IMR-90 (cell line): Measurements from ENCODE around the gene RXFP1. TPM values are rescaled to one million over a fixed set of nuclear protein-coding genes. Genes with fewer than 3 reads are reported as not detected.

Experiments
- ATAC-seq: fragments of 200-7000 bp; cut with Tn5 transposase; 2 replicates; pipeline ENCODE4 v1.9.1; 2020; ENCODE audit warnings: low read depth, mild to moderate bottlenecking, moderate library complexity
- BruUV-seq: library from RNA; stranded (reverse); fragments of 400-500 nt; replicated peaks from 2 replicates; lab custom pipeline; 2021; lab: Mats Ljungman, UMichigan
- CTCF ChIA-PET: fragments of 300-600 bp; formaldehyde crosslinking; extraction: SDS; loops from one replicate; lab custom pipeline; 2021; ENCODE audit warnings: antibody characterized with exemption; lab: Yijun Ruan, JAX
- POLR2A ChIA-PET: fragments of 300-600 bp; sonication (Branson Sonifier 250); formaldehyde crosslinking; loops from one replicate; lab custom pipeline; 2022; ENCODE audit warnings: antibody characterized with exemption; ENCODE audit not compliant: unreplicated experiment; lab: Charles Lee
- DNase-seq: peaks from one replicate; pipeline ENCODE4 v3.0.0; 2013
- H2AFZ ChIP-seq: replicated peaks from 2 replicates; pipeline ENCODE3; 2013; ENCODE audit warnings: low read length, mild to moderate bottlenecking; ENCODE audit not compliant: poor library complexity
- H2AK5ac ChIP-seq: 2 replicates; pipeline ENCODE4 v1.6.1; 2013; ENCODE audit warnings: low read depth, low read length, inconsistent platforms
- H2AK9ac ChIP-seq: replicated peaks from 2 replicates; pipeline ENCODE3; 2013; ENCODE audit warnings: mild to moderate bottlenecking, low read depth, low read length, moderate library complexity; ENCODE audit not compliant: poor library complexity
- H2BK120ac ChIP-seq: 2 replicates; pipeline ENCODE4 v1.6.1; 2013; ENCODE audit warnings: low read depth, low read length, inconsistent platforms
- H2BK15ac ChIP-seq: 3 replicates; pipeline ENCODE4 v1.6.1; 2013; ENCODE audit warnings: low read depth, low read length, inconsistent platforms
- H2BK20ac ChIP-seq: 2 replicates; pipeline ENCODE4 v1.6.1; 2013; ENCODE audit warnings: low read depth, mild to moderate bottlenecking, inconsistent platforms, low read length, moderate library complexity
- H2BK5ac ChIP-seq: 2 replicates; pipeline ENCODE4 v1.6.1; 2013; ENCODE audit warnings: mild to moderate bottlenecking, low read depth, low read length, inconsistent platforms; ENCODE audit not compliant: poor library complexity, severe bottlenecking
- H3K14ac ChIP-seq: replicated peaks from 2 replicates; pipeline ENCODE4 v1.6.1; 2013; ENCODE audit warnings: low read depth, low read length, inconsistent platforms
- H3K18ac ChIP-seq: 2 replicates; pipeline ENCODE4 v1.6.1; 2013; ENCODE audit warnings: low read depth, low read length, control low read depth
- H3K23ac ChIP-seq: 2 replicates; pipeline ENCODE4 v1.6.1; 2013; ENCODE audit warnings: low read depth, low read length, inconsistent platforms
- H3K27ac ChIP-seq: 2 replicates; pipeline ENCODE4 v1.5.1; 2013; ENCODE audit warnings: mild to moderate bottlenecking, control low read depth, low read length; ENCODE audit not compliant: insufficient read depth
- H3K27me3 ChIP-seq: 2 replicates; pipeline ENCODE4 v1.6.1; 2013; ENCODE audit warnings: low read length; ENCODE audit not compliant: control insufficient read depth, insufficient read depth
- H3K36me3 ChIP-seq: 2 replicates; pipeline ENCODE4 v1.6.1; 2013; ENCODE audit warnings: low read length, mixed read lengths; ENCODE audit not compliant: control insufficient read depth, insufficient read depth
- H3K4ac ChIP-seq: 2 replicates; pipeline ENCODE4 v1.6.1; 2013; ENCODE audit warnings: low read depth, low read length, inconsistent platforms
- H3K4me1 ChIP-seq: 2 replicates; pipeline ENCODE4 v1.6.1; 2013; ENCODE audit warnings: low read length, mixed read lengths; ENCODE audit not compliant: control insufficient read depth, insufficient read depth
- H3K4me2 ChIP-seq: 2 replicates; pipeline ENCODE4 v1.6.1; 2013; ENCODE audit warnings: low read depth, mild to moderate bottlenecking, control low read depth, low read length, moderate library complexity
- H3K4me3 ChIP-seq: 2 replicates; pipeline ENCODE4 v1.5.1; 2013; ENCODE audit warnings: low read depth, mild to moderate bottlenecking, control low read depth, low read length, moderate library complexity; ENCODE audit not compliant: insufficient read depth
- H3K56ac ChIP-seq: 2 replicates; pipeline ENCODE4 v1.6.1; 2013; ENCODE audit warnings: low read length, inconsistent platforms; ENCODE audit not compliant: insufficient read depth; ENCODE audit errors: extremely low read depth
- H3K79me1 ChIP-seq, 2 experiments: 2 replicates each; pipeline ENCODE4 v1.6.1; 2013; ENCODE audit warnings: low read length in 2 of 2, inconsistent platforms in 1 of 2, low read depth in 1 of 2
- H3K9ac ChIP-seq: 2 replicates; pipeline ENCODE4 v1.6.1; 2013; ENCODE audit warnings: low read depth, low read length, control low read depth
- H3K9me1 ChIP-seq: 2 replicates; pipeline ENCODE4 v1.6.1; 2013; ENCODE audit warnings: low read length, inconsistent platforms; ENCODE audit not compliant: insufficient read depth
- H3K9me3 ChIP-seq: 2 replicates; pipeline ENCODE4 v1.6.1; 2013; ENCODE audit warnings: low read length; ENCODE audit not compliant: control insufficient read depth, insufficient read depth
- H4K20me1 ChIP-seq: 2 replicates; pipeline ENCODE4 v1.6.1; 2013; ENCODE audit warnings: low read length, inconsistent platforms; ENCODE audit not compliant: insufficient read depth
- H4K5ac ChIP-seq: 2 replicates; pipeline ENCODE4 v1.6.1; 2013; ENCODE audit warnings: mild to moderate bottlenecking, low read depth, low read length, control low read depth
- H4K8ac ChIP-seq, 2 experiments: 2 replicates each; pipeline ENCODE4 v1.6.1; 2013; ENCODE audit warnings: low read depth in 2 of 2, low read length in 2 of 2, control low read depth in 1 of 2, inconsistent platforms in 1 of 2
- H4K91ac ChIP-seq: 2 replicates; pipeline ENCODE4 v1.6.1; 2013; ENCODE audit warnings: low read depth, low read length, inconsistent platforms; ENCODE audit not compliant: insufficient read depth
- FOS ChIP-seq: fragments of 150-350 bp; IDR thresholded peaks from 2 replicates; pipeline ENCODE4 v1.6.1; 2016; ENCODE audit warnings: low read depth, low read length
- MXI1 ChIP-seq: IDR thresholded peaks from 2 replicates; pipeline ENCODE4 v1.6.1; 2012; ENCODE audit warnings: low read depth, mild to moderate bottlenecking, low read length, moderate library complexity, borderline replicate concordance
- SMC3 ChIP-seq: fragments of 150-350 bp; IDR thresholded peaks from 2 replicates; pipeline ENCODE4 v1.6.1; 2016; ENCODE audit warnings: low read depth, mild to moderate bottlenecking, antibody characterized with exemption, low read length, moderate library complexity
- WGBS, 2 experiments: methylation state at CpG; one replicate each; pipeline versions ENCODE4 v1.1.5 to v1.1.7; 2013; ENCODE audit warnings: missing lambda C conversion rate in 2 of 2; ENCODE audit not compliant: insufficient read length in 1 of 2; ENCODE audit errors: extremely low coverage in 2 of 2; 5-methylcytosine and 5-hydroxymethylcytosine counted together
- dilution Hi-C: fragments of 300-500 bp; cut with HindIII; formaldehyde crosslinking; loops from one replicate; pipeline ENCODE4 v1.14.3; 2018; ENCODE audit warnings: low sequenced_read_pairs; ENCODE audit not compliant: unreplicated experiment
- in situ Hi-C: fragments of 300-500 bp; cut with MboI; formaldehyde crosslinking; loops from 3 replicates; pipeline ENCODE4 v1.14.3; 2019; ENCODE audit warnings: low sequenced_read_pairs, inconsistent platforms, mixed read lengths
- intact Hi-C: fragments of 100-400 bp; cut with micrococcal nuclease; formaldehyde crosslinking; loops from 2 replicates; pipeline ENCODE4 v1.10.0; 2022
- polyA plus RNA-seq, 3 experiments: library from polyadenylated mRNA; depleted of rRNA; stranded (reverse); fragments of >200 nt; gene quantifications; 2 replicates each; pipeline ENCODE4 v1.2.3, GENCODE V29; 2012; ENCODE audit warnings: low replicate concordance in 1 of 3
- total RNA-seq: library from RNA; depleted of rRNA; stranded (reverse); fragments of >200 nt; gene quantifications from 2 replicates; pipeline ENCODE4 v1.2.3, GENCODE V29; 2012

The RXFP1 gene
- total and polyA plus RNA-seq, 2 of the 4 experiments (the other 2 are of a cell fraction) = not detected

DNA sequence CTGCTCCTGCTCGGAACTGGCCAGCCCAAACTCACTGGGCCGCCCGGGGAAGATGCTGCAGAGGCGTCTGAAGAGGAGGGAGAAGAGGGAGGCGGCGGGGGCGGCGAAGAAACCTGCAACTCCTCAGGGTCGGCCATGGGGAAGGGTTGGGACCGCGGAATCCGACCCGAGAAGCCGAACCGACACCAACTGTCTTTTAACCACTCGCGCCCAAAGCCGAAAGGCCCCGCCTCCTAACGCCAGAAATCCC is 149.9 kb downstream of the RXFP1 start, which contains the start of gene C4orf46:
Gene C4orf46 (minus strand): TSS at position 223 of the 250 bp plus-strand sequence. CDS start 86 bp downstream, at position 137.
- TF ChIP-seq MXI1 (0 out of 2 replicates have a peak, but pooled peaks have one; percentile 87), FOS (no peak), SMC3 (no peak)
- Histone ChIP-seq H3K9ac (peak within 1 kb of the TSS; percentile 82), H3K27ac (peak within 1 kb of the TSS; percentile 81), H3K4ac (peak within 1 kb of the TSS; percentile 80), H3K23ac (peak within 1 kb of the TSS; percentile 78), H4K5ac (0 out of 2 replicates have a peak within 1 kb of the TSS, but pooled peaks have one; percentile 3), H3K56ac (peak within 1 kb of the TSS; percentile 69), H4K20me1 (no peaks in the 10 kb centered on the region), H4K91ac (peak within 1 kb of the TSS; percentile 67), H4K8ac (peak within 1 kb of the TSS; percentile 16 to 87; a peak in 3 of 4 replicates), H3K18ac (peak within 1 kb of the TSS; percentile 22), H3K4me3 (peak within 1 kb of the TSS; percentile 65), H2BK120ac (peak within 1 kb of the TSS; percentile 69), H3K4me2 (peak within 1 kb of the TSS; percentile 96), H3K36me3 (no peaks in the 10 kb centered on the region), H2AK5ac (peak within 1 kb of the TSS; percentile 3; the same call in 1 of the 2 replicates), H3K9me1 (no peaks in the 10 kb centered on the region), H3K79me1 (peaks cover 8 to 29% of the 10 kb centered on the region in 2 experiments; a peak in 3 of 4 replicates), H3K9me3 (no peaks in the 10 kb centered on the region), H2BK20ac (peak within 1 kb of the TSS; percentile 50; the same call in 1 of the 2 replicates), H3K14ac (peak within 1 kb of the TSS; percentile 82), H2AFZ (peak within 1 kb of the TSS; percentile 97), H3K27me3 (no peaks in the 10 kb centered on the region), H2AK9ac (peak within 1 kb of the TSS; percentile 87), H3K4me1 (no peaks in the 10 kb centered on the region), H2BK5ac (peak within 1 kb of the TSS; percentile 73), H2BK15ac (peak within 1 kb of the TSS; percentile 57; the same call in 1 of the 3 replicates)
- intact Hi-C loops (no loop called here), in situ Hi-C loops (no loop called here), dilution Hi-C loops (no loop called here)
- ATAC-seq (no peak), DNase-seq (no peak)
- ChIA-PET CTCF (no interaction called here), POLR2A (interaction anchor here (0.6 kb wide), 1 partner anchor 24 kb away, joined by 3 read pairs; no protein-coding TSS in a partner anchor)
- BruUV-seq = no TSS peak
- WGBS, 2 experiments = 1% methylated on average over 11 of the region's 20 CpGs; no CpG with 5 or more reads in 1 of the 2 experiments
